GM12878 (cell line): ENCODE data around the gene DOCK2. TPM values are rescaled to one million over a fixed set of nuclear protein-coding genes. Genes with fewer than 3 reads are reported as not detected.

Source experiments
- ATAC-seq: fragments of 200-7000 bp; cut with Tn5 transposase; 3 replicates; pipeline ENCODE4 v1.9.1; 2020; ENCODE audit warnings: mild to moderate bottlenecking, moderate library complexity
- BruUV-seq: library from RNA; stranded (reverse); fragments of 400-500 nt; replicated peaks from 2 replicates; lab custom pipeline; 2021; lab: Mats Ljungman, UMichigan
- CTCF ChIA-PET: fragments of 300-600 bp; sonication (Branson Sonifier 250); formaldehyde crosslinking; extraction: SDS; loops from one replicate; lab custom pipeline; 2021; ENCODE audit warnings: inconsistent platforms; lab: Yijun Ruan, JAX
- POLR2A ChIA-PET: fragments of 350-600 bp; formaldehyde crosslinking; extraction: SDS; loops from one replicate; lab custom pipeline; 2021; ENCODE audit warnings: inconsistent platforms; lab: Charles Lee
- RAD21 ChIA-PET: fragments of 300-600 bp; sonication (Branson Sonifier 250); formaldehyde crosslinking; loops from one replicate; lab custom pipeline; 2023; ENCODE audit warnings: antibody characterized with exemption; ENCODE audit not compliant: unreplicated experiment; lab: Charles Lee
- SMC1A ChIA-PET: fragments of 300-600 bp; sonication (Branson Sonifier 250); formaldehyde crosslinking; loops from one replicate; lab custom pipeline; 2023; ENCODE audit not compliant: unreplicated experiment, uncharacterized antibody; lab: Charles Lee
- DNase-seq: peaks from one replicate; pipeline ENCODE4 v3.0.0-alpha.2; 2011; ENCODE audit warnings: low read depth, low spot score
- FAIRE-seq: peaks from 3 replicates; lab custom pipeline; 2011; peaks lifted over from hg19 to GRCh38; lab: Jason Lieb, UNC
- H2AFZ ChIP-seq: 2 replicates; pipeline ENCODE4 v1.6.0; 2011; ENCODE audit warnings: low read depth, low read length, control low read depth; ENCODE audit not compliant: control insufficient read depth
- H3K27ac ChIP-seq: 2 replicates; pipeline ENCODE4 v1.5.1; 2011; ENCODE audit warnings: control low read depth; ENCODE audit not compliant: control insufficient read depth, insufficient read depth
- H3K27me3 ChIP-seq, 2 experiments: replicated peaks in 1 of 2; 2 replicates each; pipeline versions ENCODE4 v1.6.0 to v1.6.1; 2011; ENCODE audit warnings: low read length in 1 of 2; ENCODE audit not compliant: control insufficient read depth in 2 of 2, insufficient read depth in 2 of 2
- H3K36me3 ChIP-seq, 2 experiments: 2 replicates each; pipeline ENCODE4 v1.5.1; 2011; ENCODE audit warnings: low read length in 1 of 2; ENCODE audit not compliant: control insufficient read depth in 2 of 2, insufficient read depth in 2 of 2
- H3K4me1 ChIP-seq: 2 replicates; pipeline ENCODE4 v1.6.1; 2011; ENCODE audit warnings: mild to moderate bottlenecking, low read length, moderate library complexity, mixed read lengths; ENCODE audit not compliant: control insufficient read depth, insufficient read depth
- H3K4me2 ChIP-seq: 2 replicates; pipeline ENCODE4 v1.6.0; 2011; ENCODE audit warnings: control low read depth; ENCODE audit not compliant: control insufficient read depth, insufficient read depth
- H3K4me3 ChIP-seq: fragments of 200-600 bp; sonication (generic); 2 replicates; pipeline ENCODE4 v1.5.1; 2016
- H3K79me2 ChIP-seq: 2 replicates; pipeline ENCODE4 v1.6.0; 2011; ENCODE audit warnings: low read length; ENCODE audit not compliant: control insufficient read depth, insufficient read depth
- H3K9ac ChIP-seq: 2 replicates; pipeline ENCODE4 v1.8.0; 2011; ENCODE audit warnings: low read length, control low read depth, mixed read lengths; ENCODE audit not compliant: control insufficient read depth, insufficient read depth
- H3K9me3 ChIP-seq: replicated peaks from 3 replicates; pipeline ENCODE4 v1.5.1; 2011; ENCODE audit warnings: mild to moderate bottlenecking, low read length; ENCODE audit not compliant: control insufficient read depth, insufficient read depth
- H4K20me1 ChIP-seq: 2 replicates; pipeline ENCODE4 v1.6.0; 2011; ENCODE audit not compliant: control insufficient read depth, insufficient read depth
- BCL11A ChIP-seq: IDR thresholded peaks from 2 replicates; pipeline ENCODE4 v1.6.1; 2011; ENCODE audit warnings: low read depth, low read length
- BRCA1 ChIP-seq: IDR thresholded peaks from 2 replicates; pipeline ENCODE4 v1.6.1; 2011; ENCODE audit warnings: low read depth, low read length, improper control_type of control experiment
- CBX5 ChIP-seq: sonication (generic); IDR thresholded peaks from 2 replicates; pipeline ENCODE4 v1.6.1; 2016; ENCODE audit warnings: low read depth, moderate library complexity, mild to moderate bottlenecking, inconsistent platforms
- CHD2 ChIP-seq: IDR thresholded peaks from 2 replicates; pipeline ENCODE4 v1.6.1; 2011; ENCODE audit warnings: low read depth, low read length, improper control_type of control experiment, borderline replicate concordance
- HCFC1 ChIP-seq: fragments of 150-350 bp; IDR thresholded peaks from 2 replicates; pipeline ENCODE4 v1.6.1; 2014; ENCODE audit warnings: low read length
- IRF4 ChIP-seq: IDR thresholded peaks from 2 replicates; pipeline ENCODE4 v1.6.1; 2011; ENCODE audit warnings: low read depth, low read length
- NFIC ChIP-seq: IDR thresholded peaks from 2 replicates; pipeline ENCODE4 v1.6.1; 2012; ENCODE audit warnings: low read depth, mild to moderate bottlenecking, inconsistent platforms, low read length, moderate library complexity
- RUNX3 ChIP-seq: IDR thresholded peaks from 2 replicates; pipeline ENCODE4 v1.6.1; 2012; ENCODE audit warnings: low read length, inconsistent platforms
- ZBED1 ChIP-seq: IDR thresholded peaks from 2 replicates; pipeline ENCODE4 v1.6.1; 2016; ENCODE audit warnings: borderline replicate concordance
- ZNF24 ChIP-seq: fragments of 450-650 bp; IDR thresholded peaks from 2 replicates; pipeline ENCODE4 v1.6.1; 2017; ENCODE audit warnings: antibody characterized with exemption, mild to moderate bottlenecking
- ZSCAN29 ChIP-seq: fragments of 450-650 bp; IDR thresholded peaks from 2 replicates; pipeline ENCODE4 v1.6.1; 2017; ENCODE audit warnings: mild to moderate bottlenecking, moderate library complexity
- WGBS: methylation state at CpG from one replicate; pipeline ENCODE4 v1.1.6; 2016; ENCODE audit warnings: low lambda C conversion rate; ENCODE audit not compliant: insufficient replicate concordance, insufficient coverage; ENCODE audit errors: missing lambda C conversion rate; 5-methylcytosine and 5-hydroxymethylcytosine counted together
- in situ Hi-C: fragments of 300-500 bp; cut with MboI; formaldehyde crosslinking; loops from 9 replicates; pipeline ENCODE4 v1.14.3; 2018; ENCODE audit warnings: mixed read lengths
- intact Hi-C: fragments of 100-400 bp; cut with micrococcal nuclease; formaldehyde crosslinking; loops from one replicate; pipeline ENCODE4 v1.14.2; 2022; ENCODE audit not compliant: unreplicated experiment
- polyA plus RNA-seq, 11 experiments: library from polyadenylated mRNA; depleted of rRNA in 4 of 11; unstranded in 6 of 11; stranded (reverse) in 5 of 11; fragments of >200 nt; fragmentation: Nextera tagmentation in 4 of 11; fragmentation: Illumina TruSeq in 1 of 11; extraction: Ambion mirVana in 4 of 11; extraction: Trizol in 1 of 11; gene quantifications; 1 replicate in 1 of 11; 2 replicates in 10 of 11; pipeline versions ENCODE4 v1.2.1 to v1.2.3, GENCODE V29; 2011 to 2016; ENCODE audit warnings: inconsistent platforms in 2 of 11, missing spikeins in 2 of 11, low read depth in 1 of 11
- total RNA-seq, 4 experiments: library from RNA; depleted of rRNA in 3 of 4; stranded (reverse); fragments of >200 nt in 3 of 4; fragmentation: Illumina TruSeq in 1 of 4; extraction: Trizol in 1 of 4; gene quantifications; 2 replicates each; pipeline versions ENCODE4 v1.2.1 to v1.2.3, GENCODE V29; 2013 to 2021
- TF ChIP-seq, protein P1 (sequence below): fragments of 450-650 bp; IDR thresholded peaks from 2 replicates; pipeline ENCODE4 v1.6.1; 2017; ENCODE audit warnings: borderline replicate concordance
- TF ChIP-seq, protein P2 (sequence below): fragments of 450-650 bp; formaldehyde crosslinking; IDR thresholded peaks from 2 replicates; pipeline ENCODE4 v1.5.0; 2022; ENCODE audit warnings: mild to moderate bottlenecking, missing genetic modification characterization
- TF ChIP-seq, protein P3 (sequence below): fragments of 450-650 bp; IDR thresholded peaks from 2 replicates; pipeline ENCODE4 v1.6.1; 2018; ENCODE audit warnings: borderline replicate concordance, mild to moderate bottlenecking; ENCODE audit not compliant: partially characterized antibody
- TF ChIP-seq, protein P4 (sequence below): fragments of 450-650 bp; IDR thresholded peaks from 2 replicates; pipeline ENCODE4 v1.6.1; 2017; ENCODE audit warnings: mild to moderate bottlenecking, low read depth, inconsistent platforms; ENCODE audit not compliant: poor library complexity, severe bottlenecking

The DOCK2 gene
- total and polyA plus RNA-seq, 10 of the 15 experiments (the other 5 are each of a cell fraction or from before 2014, with no cell fraction given): 34.2 to 192 (median 118) TPM

DNA sequence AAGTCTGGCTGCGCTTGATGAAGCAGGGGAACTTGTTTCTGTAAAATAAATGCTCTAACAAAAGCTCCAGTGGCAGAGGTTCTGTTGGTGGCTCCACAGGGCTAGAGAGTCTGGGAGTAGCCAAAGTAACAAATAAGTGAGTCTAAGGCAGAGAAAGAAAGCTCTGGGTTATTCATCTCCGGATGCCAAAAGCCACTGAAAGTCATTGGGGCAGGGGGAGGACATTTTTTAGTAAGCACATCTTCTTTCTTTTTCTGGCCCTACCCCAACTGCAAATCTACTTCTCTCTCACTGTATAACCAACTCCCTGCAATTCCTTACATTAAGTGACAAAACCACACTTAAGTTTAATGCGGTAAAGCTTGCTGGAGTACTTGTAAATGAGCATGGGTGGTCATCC is 201.6 kb downstream of the DOCK2 start:
- ChIA-PET RAD21 (interaction anchor here (0.5 to 2.5 kb wide), 15 partner anchors 9 to 345 kb away, joined by 3 to 20 read pairs (median 4); partner anchors contain the start of gene SPDL1), CTCF (interaction anchor here (0.8 to 1.1 kb wide), 2 partner anchors 57 to 84 kb away, joined by 3 to 4 read pairs; no protein-coding TSS in a partner anchor), SMC1A (interaction anchor here (0.8 to 6.6 kb wide), 10 partner anchors 10 to 167 kb away, joined by 3 to 39 read pairs (median 4); no protein-coding TSS in a partner anchor), POLR2A (interaction anchor here (0.5 to 1.1 kb wide), 3 partner anchors 10 to 189 kb away, joined by 3 read pairs; partner anchors contain the start of gene INSYN2B)
- Histone ChIP-seq H4K20me1 (no peaks in the 10 kb centered on the region), H3K4me2 (peak overlapping the region; percentile 57; the same call in 1 of the 2 replicates), H3K27me3 (no peaks in the 10 kb centered on the region), H3K27ac (peak overlapping the region; percentile 76), H3K36me3 (peaks cover 6 to 22% of the 10 kb centered on the region in 2 experiments; a peak in 3 of 4 replicates), H2AFZ (no peak overlapping the region), H3K4me3 (no peak overlapping the region), H3K4me1 (peaks cover 28% of the 10 kb centered on the region), H3K9me3 (no peaks in the 10 kb centered on the region), H3K79me2 (no peaks in the 10 kb centered on the region), H3K9ac (no peak overlapping the region; the same call in 1 of the 2 replicates)
- BruUV-seq: no TSS peak
- FAIRE-seq (peak; percentile 41), ATAC-seq (peak; percentile 92), DNase-seq (peak; percentile 45)
- WGBS: 1% methylated on average over 3 of the region's 3 CpGs
- intact Hi-C loops: loop anchor here (5.0 kb wide), 1 partner anchor 136 kb away; no protein-coding TSS in a partner anchor
- in situ Hi-C loops: no loop called here
- TF ChIP-seq, protein P1, sequence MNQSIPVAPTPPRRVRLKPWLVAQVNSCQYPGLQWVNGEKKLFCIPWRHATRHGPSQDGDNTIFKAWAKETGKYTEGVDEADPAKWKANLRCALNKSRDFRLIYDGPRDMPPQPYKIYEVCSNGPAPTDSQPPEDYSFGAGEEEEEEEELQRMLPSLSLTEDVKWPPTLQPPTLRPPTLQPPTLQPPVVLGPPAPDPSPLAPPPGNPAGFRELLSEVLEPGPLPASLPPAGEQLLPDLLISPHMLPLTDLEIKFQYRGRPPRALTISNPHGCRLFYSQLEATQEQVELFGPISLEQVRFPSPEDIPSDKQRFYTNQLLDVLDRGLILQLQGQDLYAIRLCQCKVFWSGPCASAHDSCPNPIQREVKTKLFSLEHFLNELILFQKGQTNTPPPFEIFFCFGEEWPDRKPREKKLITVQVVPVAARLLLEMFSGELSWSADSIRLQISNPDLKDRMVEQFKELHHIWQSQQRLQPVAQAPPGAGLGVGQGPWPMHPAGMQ: no peak
- TF ChIP-seq IRF4 (peak; percentile 73; the same call in 1 of the 2 replicates), BRCA1 (no peak), CHD2 (no peak), BCL11A (peak; percentile 71), ZNF24 (0 out of 2 replicates have a peak, but pooled peaks have one; percentile 8), ZSCAN29 (no peak), HCFC1 (no peak), RUNX3 (peak; percentile 92), CBX5 (peak; percentile 57; the same call in 1 of the 2 replicates), NFIC (peak; percentile 59), ZBED1 (no peak)
- TF ChIP-seq, protein P2, sequence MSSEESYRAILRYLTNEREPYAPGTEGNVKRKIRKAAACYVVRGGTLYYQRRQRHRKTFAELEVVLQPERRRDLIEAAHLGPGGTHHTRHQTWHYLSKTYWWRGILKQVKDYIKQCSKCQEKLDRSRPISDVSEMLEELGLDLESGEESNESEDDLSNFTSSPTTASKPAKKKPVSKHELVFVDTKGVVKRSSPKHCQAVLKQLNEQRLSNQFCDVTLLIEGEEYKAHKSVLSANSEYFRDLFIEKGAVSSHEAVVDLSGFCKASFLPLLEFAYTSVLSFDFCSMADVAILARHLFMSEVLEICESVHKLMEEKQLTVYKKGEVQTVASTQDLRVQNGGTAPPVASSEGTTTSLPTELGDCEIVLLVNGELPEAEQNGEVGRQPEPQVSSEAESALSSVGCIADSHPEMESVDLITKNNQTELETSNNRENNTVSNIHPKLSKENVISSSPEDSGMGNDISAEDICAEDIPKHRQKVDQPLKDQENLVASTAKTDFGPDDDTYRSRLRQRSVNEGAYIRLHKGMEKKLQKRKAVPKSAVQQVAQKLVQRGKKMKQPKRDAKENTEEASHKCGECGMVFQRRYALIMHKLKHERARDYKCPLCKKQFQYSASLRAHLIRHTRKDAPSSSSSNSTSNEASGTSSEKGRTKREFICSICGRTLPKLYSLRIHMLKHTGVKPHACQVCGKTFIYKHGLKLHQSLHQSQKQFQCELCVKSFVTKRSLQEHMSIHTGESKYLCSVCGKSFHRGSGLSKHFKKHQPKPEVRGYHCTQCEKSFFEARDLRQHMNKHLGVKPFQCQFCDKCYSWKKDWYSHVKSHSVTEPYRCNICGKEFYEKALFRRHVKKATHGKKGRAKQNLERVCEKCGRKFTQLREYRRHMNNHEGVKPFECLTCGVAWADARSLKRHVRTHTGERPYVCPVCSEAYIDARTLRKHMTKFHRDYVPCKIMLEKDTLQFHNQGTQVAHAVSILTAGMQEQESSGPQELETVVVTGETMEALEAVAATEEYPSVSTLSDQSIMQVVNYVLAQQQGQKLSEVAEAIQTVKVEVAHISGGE (CRISPR knock-in tag): no peak
- TF ChIP-seq, protein P3, sequence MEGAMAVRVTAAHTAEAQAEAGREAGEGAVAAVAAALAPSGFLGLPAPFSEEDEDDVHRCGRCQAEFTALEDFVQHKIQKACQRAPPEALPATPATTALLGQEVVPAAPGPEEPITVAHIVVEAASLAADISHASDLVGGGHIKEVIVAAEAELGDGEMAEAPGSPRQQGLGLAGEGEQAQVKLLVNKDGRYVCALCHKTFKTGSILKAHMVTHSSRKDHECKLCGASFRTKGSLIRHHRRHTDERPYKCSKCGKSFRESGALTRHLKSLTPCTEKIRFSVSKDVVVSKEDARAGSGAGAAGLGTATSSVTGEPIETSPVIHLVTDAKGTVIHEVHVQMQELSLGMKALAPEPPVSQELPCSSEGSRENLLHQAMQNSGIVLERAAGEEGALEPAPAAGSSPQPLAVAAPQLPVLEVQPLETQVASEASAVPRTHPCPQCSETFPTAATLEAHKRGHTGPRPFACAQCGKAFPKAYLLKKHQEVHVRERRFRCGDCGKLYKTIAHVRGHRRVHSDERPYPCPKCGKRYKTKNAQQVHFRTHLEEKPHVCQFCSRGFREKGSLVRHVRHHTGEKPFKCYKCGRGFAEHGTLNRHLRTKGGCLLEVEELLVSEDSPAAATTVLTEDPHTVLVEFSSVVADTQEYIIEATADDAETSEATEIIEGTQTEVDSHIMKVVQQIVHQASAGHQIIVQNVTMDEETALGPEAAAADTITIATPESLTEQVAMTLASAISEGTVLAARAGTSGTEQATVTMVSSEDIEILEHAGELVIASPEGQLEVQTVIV: no peak
- TF ChIP-seq, protein P4, sequence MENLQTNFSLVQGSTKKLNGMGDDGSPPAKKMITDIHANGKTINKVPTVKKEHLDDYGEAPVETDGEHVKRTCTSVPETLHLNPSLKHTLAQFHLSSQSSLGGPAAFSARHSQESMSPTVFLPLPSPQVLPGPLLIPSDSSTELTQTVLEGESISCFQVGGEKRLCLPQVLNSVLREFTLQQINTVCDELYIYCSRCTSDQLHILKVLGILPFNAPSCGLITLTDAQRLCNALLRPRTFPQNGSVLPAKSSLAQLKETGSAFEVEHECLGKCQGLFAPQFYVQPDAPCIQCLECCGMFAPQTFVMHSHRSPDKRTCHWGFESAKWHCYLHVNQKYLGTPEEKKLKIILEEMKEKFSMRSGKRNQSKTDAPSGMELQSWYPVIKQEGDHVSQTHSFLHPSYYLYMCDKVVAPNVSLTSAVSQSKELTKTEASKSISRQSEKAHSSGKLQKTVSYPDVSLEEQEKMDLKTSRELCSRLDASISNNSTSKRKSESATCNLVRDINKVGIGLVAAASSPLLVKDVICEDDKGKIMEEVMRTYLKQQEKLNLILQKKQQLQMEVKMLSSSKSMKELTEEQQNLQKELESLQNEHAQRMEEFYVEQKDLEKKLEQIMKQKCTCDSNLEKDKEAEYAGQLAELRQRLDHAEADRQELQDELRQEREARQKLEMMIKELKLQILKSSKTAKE: peak; percentile 48
